ENCODE measurements around the gene FOCAD.

DNA sequence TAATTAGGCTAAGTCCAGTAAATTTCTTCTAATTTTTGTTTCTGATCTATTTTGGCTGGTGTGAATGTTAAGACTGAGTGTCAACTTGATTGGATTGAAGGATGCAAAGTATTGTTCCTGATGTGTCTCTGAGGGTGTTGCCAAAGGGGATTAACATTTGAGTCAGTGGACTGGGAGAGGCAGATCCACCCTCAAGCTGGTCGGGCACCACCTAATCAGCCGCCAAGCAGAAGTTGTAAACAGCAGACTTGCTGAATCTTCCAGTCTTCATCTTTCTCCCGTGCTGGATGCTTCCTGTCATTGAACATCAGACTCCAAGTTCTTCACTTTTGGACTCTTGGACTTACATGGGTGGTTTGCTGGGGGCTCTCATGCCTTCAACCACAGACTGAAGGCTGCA, 40.4 kb upstream of the FOCAD start:
- no peak for TF ChIP-seq POLR2A (IDR thresholded peaks at IDR 0.05)
- TF ChIP-seq, protein P1, sequence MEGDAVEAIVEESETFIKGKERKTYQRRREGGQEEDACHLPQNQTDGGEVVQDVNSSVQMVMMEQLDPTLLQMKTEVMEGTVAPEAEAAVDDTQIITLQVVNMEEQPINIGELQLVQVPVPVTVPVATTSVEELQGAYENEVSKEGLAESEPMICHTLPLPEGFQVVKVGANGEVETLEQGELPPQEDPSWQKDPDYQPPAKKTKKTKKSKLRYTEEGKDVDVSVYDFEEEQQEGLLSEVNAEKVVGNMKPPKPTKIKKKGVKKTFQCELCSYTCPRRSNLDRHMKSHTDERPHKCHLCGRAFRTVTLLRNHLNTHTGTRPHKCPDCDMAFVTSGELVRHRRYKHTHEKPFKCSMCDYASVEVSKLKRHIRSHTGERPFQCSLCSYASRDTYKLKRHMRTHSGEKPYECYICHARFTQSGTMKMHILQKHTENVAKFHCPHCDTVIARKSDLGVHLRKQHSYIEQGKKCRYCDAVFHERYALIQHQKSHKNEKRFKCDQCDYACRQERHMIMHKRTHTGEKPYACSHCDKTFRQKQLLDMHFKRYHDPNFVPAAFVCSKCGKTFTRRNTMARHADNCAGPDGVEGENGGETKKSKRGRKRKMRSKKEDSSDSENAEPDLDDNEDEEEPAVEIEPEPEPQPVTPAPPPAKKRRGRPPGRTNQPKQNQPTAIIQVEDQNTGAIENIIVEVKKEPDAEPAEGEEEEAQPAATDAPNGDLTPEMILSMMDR (IDR thresholded peaks at IDR 0.05): no peak
